ENCODE results near the gene RGS7BP. TPM values are rescaled to one million over a fixed set of nuclear protein-coding genes. Genes with fewer than 3 reads are reported as not detected.

The RGS7BP gene
- total RNA-seq, 1 donor from 2014 or later, result not detected

DNA sequence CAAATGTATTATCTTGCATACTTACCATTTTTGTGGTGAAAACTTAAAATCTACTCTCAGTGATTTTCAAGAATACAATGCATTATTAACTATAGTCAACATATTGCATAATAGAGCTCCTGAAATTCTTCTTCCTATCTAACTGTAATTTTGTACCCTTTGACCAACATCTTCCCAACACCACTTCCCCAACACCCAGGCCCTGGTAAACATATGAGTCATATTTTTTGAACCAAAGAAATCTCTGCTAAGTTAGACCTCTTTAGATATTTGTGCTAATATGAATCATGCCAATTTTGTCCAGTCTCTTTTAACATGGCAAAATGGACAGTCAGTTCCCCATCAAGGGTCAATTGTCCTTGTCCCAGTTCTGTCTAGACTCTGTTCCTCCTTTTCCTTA, 18.5 kb upstream of the RGS7BP start:
- no peaks in the 10 kb centered on the region for H3K27me3 Mint-ChIP-seq (ENCODE audit: unreplicated experiment)
- no peak overlapping the region for H3K4me3 Mint-ChIP-seq (ENCODE audit: unreplicated experiment)
- no peaks in the 10 kb centered on the region for H3K36me3 Mint-ChIP-seq (ENCODE audit: unreplicated experiment)
- no peak overlapping the region for H3K27ac Mint-ChIP-seq (ENCODE audit: unreplicated experiment)
- H3K4me1 Mint-ChIP-seq (ENCODE audit: unreplicated experiment), result no peaks in the 10 kb centered on the region
- TF ChIP-seq, protein P1, sequence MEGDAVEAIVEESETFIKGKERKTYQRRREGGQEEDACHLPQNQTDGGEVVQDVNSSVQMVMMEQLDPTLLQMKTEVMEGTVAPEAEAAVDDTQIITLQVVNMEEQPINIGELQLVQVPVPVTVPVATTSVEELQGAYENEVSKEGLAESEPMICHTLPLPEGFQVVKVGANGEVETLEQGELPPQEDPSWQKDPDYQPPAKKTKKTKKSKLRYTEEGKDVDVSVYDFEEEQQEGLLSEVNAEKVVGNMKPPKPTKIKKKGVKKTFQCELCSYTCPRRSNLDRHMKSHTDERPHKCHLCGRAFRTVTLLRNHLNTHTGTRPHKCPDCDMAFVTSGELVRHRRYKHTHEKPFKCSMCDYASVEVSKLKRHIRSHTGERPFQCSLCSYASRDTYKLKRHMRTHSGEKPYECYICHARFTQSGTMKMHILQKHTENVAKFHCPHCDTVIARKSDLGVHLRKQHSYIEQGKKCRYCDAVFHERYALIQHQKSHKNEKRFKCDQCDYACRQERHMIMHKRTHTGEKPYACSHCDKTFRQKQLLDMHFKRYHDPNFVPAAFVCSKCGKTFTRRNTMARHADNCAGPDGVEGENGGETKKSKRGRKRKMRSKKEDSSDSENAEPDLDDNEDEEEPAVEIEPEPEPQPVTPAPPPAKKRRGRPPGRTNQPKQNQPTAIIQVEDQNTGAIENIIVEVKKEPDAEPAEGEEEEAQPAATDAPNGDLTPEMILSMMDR (IDR thresholded peaks at IDR 0.05), result no peak
- DNase-seq (ENCODE audit: extremely low spot score, unreplicated experiment), result no peak
- no peaks in the 10 kb centered on the region for H3K9me3 Mint-ChIP-seq (ENCODE audit: unreplicated experiment)

GRCh38 chr5:64489857-64490256, 16.0 kb upstream of the RGS7BP start:
- no peak for DNase-seq (ENCODE audit: extremely low spot score, unreplicated experiment)
- Mint-ChIP-seq H3K27ac (ENCODE audit: unreplicated experiment) (no peak overlapping the region), H3K4me3 (ENCODE audit: unreplicated experiment) (no peak overlapping the region), H3K36me3 (ENCODE audit: unreplicated experiment) (no peaks in the 10 kb centered on the region), H3K4me1 (ENCODE audit: unreplicated experiment) (no peaks in the 10 kb centered on the region), H3K27me3 (ENCODE audit: unreplicated experiment) (peaks cover 5% of the 10 kb centered on the region), H3K9me3 (ENCODE audit: unreplicated experiment) (no peaks in the 10 kb centered on the region)
- TF ChIP-seq, protein P1 (IDR thresholded peaks at IDR 0.05), result no peak

- H3K27ac Mint-ChIP-seq (ENCODE audit: unreplicated experiment), result no peak overlapping the region
- peaks cover 28% of the 10 kb centered on the region for H3K27me3 Mint-ChIP-seq (ENCODE audit: unreplicated experiment)
- no peak overlapping the region for H3K4me3 Mint-ChIP-seq (ENCODE audit: unreplicated experiment)
- no peaks in the 10 kb centered on the region for H3K36me3 Mint-ChIP-seq (ENCODE audit: unreplicated experiment)
- H3K9me3 Mint-ChIP-seq (ENCODE audit: unreplicated experiment), result no peaks in the 10 kb centered on the region
- TF ChIP-seq, protein P1 (IDR thresholded peaks at IDR 0.05), result no peak
- H3K4me1 Mint-ChIP-seq (ENCODE audit: unreplicated experiment), result peaks cover 1% of the 10 kb centered on the region
- DNase-seq (ENCODE audit: extremely low spot score, unreplicated experiment), result no peak
These were observed 8.4 kb upstream of the RGS7BP start for GRCh38 chr5:64497386-64497785.

- no peaks in the 10 kb centered on the region for H3K36me3 Mint-ChIP-seq (ENCODE audit: unreplicated experiment)
- DNase-seq (ENCODE audit: extremely low spot score, unreplicated experiment), result no peak
- H3K27ac Mint-ChIP-seq (ENCODE audit: unreplicated experiment), result no peak overlapping the region
- TF ChIP-seq, protein P1 (IDR thresholded peaks at IDR 0.05), result no peak
- peaks cover 14% of the 10 kb centered on the region for H3K4me1 Mint-ChIP-seq (ENCODE audit: unreplicated experiment)
- no peaks in the 10 kb centered on the region for H3K9me3 Mint-ChIP-seq (ENCODE audit: unreplicated experiment)
- no peak overlapping the region for H3K4me3 Mint-ChIP-seq (ENCODE audit: unreplicated experiment)
- peaks cover 53% of the 10 kb centered on the region for H3K27me3 Mint-ChIP-seq (ENCODE audit: unreplicated experiment)
These were observed 3.6 kb upstream of the RGS7BP start for GRCh38 chr5:64502196-64502595.

GRCh38 chr5:64506567-64507263, 900 bp downstream of the RGS7BP start:
- DNase-seq (ENCODE audit: extremely low spot score, unreplicated experiment), result no peak
- peak overlapping the region; percentile 70 for H3K4me3 Mint-ChIP-seq (ENCODE audit: unreplicated experiment)
- H3K27ac Mint-ChIP-seq (ENCODE audit: unreplicated experiment), result no peak overlapping the region
- H3K27me3 Mint-ChIP-seq (ENCODE audit: unreplicated experiment), result peaks cover 72% of the 10 kb centered on the region
- H3K36me3 Mint-ChIP-seq (ENCODE audit: unreplicated experiment), result no peaks in the 10 kb centered on the region
- H3K4me1 Mint-ChIP-seq (ENCODE audit: unreplicated experiment), result peaks cover 12% of the 10 kb centered on the region
- TF ChIP-seq, protein P1 (IDR thresholded peaks at IDR 0.05), result no peak
- H3K9me3 Mint-ChIP-seq (ENCODE audit: unreplicated experiment), result no peaks in the 10 kb centered on the region
